IPS DF 6.9 (cell line): ENCODE measurements around the gene PCDH19.

Experiments used
- DNase-seq: peaks from one replicate; pipeline ENCODE4 v3.0.0-alpha.2; 2013; ENCODE audit warnings: low read depth, low spot score
- H3K27ac ChIP-seq: one replicate; pipeline ENCODE4 v1.5.1; 2013; ENCODE audit warnings: low read length, control low read depth
- H3K27me3 ChIP-seq: 2 replicates; pipeline ENCODE4 v1.6.1; 2013; ENCODE audit warnings: mild to moderate bottlenecking, low read length; ENCODE audit not compliant: control insufficient read depth, insufficient read depth
- H3K36me3 ChIP-seq: 2 replicates; pipeline ENCODE4 v1.6.1; 2013; ENCODE audit warnings: low read length; ENCODE audit not compliant: control insufficient read depth, insufficient read depth
- H3K4me1 ChIP-seq: 2 replicates; pipeline ENCODE4 v1.6.1; 2013; ENCODE audit warnings: low read length; ENCODE audit not compliant: control insufficient read depth, insufficient read depth
- H3K4me3 ChIP-seq: 2 replicates; pipeline ENCODE4 v1.5.1; 2013; ENCODE audit warnings: mild to moderate bottlenecking, low read length
- H3K9me3 ChIP-seq: 2 replicates; pipeline ENCODE4 v1.6.1; 2013; ENCODE audit warnings: low read length, inconsistent platforms; ENCODE audit not compliant: control insufficient read depth, insufficient read depth
- WGBS: extraction: QIAGEN DNeasy Blood & Tissue Kit; methylation state at CpG from one replicate; pipeline ENCODE4 v1.1.7; 2013; ENCODE audit warnings: mixed read lengths, missing lambda C conversion rate; ENCODE audit not compliant: insufficient read length, insufficient coverage; 5-methylcytosine and 5-hydroxymethylcytosine counted together

Gene PCDH19

DNA sequence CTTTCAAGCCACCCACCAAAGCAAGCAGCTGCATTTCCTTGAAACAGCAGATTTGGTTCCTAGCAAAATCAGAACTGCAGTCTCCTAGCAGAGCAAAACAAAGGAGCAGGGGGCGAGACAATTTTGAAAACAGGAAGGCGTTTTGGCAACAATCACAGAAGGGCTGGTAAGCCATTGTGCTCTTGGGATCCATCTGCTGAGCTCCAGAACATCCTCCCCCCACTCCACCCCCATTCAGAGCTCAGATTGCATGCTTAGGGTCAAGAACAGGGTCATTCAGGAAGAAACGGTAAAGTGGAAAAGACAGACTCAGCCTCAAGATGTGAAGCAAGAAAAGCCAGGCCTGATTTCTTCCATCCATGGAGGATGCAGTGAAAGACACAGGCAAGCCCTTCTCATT is 7.6 kb upstream of the PCDH19 start:
- Histone ChIP-seq H3K9me3 (no peaks in the 10 kb centered on the region), H3K27ac (no peak overlapping the region), H3K27me3 (peaks cover 3% of the 10 kb centered on the region; the same call in 1 of the 2 replicates), H3K36me3 (no peaks in the 10 kb centered on the region), H3K4me3 (no peak overlapping the region), H3K4me1 (no peaks in the 10 kb centered on the region)
- WGBS = no CpG with 5 or more reads among the region's 3 CpGs
- no peak for DNase-seq

DNA sequence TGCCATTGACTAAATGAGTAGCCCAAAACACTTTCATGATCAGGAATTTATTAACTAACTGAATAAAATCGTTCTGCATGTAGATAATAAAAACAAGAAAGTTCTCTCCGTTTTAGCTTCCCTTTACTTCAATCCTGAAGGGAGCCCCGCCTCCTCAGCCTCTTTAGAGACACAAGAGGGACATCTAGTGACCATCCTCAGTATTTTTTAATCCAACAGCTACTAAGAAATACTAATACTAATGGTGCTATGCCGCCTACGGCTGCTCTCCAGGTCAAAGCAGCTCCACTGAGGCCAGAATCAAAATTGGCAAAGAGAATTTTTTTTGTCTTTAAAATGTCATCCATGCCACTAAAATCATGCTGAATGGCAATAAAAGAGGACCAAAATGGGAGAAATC is 3.2 kb upstream of the PCDH19 start:
- Histone ChIP-seq H3K9me3 (no peaks in the 10 kb centered on the region), H3K4me3 (no peak overlapping the region), H3K36me3 (no peaks in the 10 kb centered on the region), H3K27ac (no peak overlapping the region), H3K27me3 (peaks cover 34% of the 10 kb centered on the region), H3K4me1 (no peaks in the 10 kb centered on the region; the same call in 1 of the 2 replicates)
- DNase-seq = no peak
- WGBS = no CpG with 5 or more reads among the region's 5 CpGs

DNA sequence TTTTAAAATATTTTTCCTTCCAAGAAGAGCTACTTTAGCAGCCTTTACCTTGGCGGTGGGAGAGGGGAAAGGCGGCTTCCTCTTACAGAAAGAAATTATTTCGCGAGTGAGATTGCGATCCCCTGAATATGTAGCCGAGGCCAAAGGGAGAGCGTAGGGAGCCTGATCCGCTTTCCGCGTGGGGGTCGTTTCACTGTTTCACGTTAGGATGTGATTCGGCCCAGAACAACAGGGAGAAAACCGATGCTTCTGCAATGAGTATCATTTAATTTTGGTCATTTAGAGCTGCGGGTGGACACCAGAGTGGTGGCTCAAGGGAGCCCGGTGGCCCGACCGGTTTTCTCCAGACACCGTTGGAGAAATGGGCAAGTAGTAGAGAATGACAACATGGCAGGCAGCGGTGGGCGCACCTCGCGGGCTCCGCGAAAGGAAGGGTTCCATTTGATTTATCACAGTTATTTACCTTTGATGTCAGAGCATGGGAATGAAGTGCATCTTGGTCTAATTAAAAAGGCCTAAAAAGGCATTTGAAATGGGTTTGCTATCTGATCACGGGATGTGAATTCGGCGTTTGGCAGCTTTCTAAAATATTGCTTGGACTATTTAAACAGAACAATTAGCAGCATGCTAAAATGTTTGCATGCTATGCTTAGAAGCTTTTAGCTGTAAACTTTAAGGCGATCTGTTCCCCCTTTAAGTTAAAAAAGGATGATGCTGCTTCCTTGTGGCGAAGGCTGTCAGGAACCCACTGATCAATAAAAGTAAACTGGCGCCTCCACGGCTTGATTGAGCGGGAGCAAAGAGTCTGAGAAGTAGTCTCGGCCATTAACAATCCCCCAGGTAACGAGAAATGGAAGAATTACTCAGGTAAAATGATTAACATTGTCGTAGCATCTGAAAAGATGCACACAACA is 2.0 kb upstream of the PCDH19 start:
- no peak overlapping the region for H3K27ac ChIP-seq
- H3K9me3 ChIP-seq = no peaks in the 10 kb centered on the region
- peaks cover 2% of the 10 kb centered on the region; the same call in 1 of the 2 replicates for H3K4me1 ChIP-seq
- no CpG with 5 or more reads among the region's 36 CpGs for WGBS
- DNase-seq = no peak
- no peaks in the 10 kb centered on the region for H3K36me3 ChIP-seq
- peaks cover 46% of the 10 kb centered on the region for H3K27me3 ChIP-seq
- no peak overlapping the region for H3K4me3 ChIP-seq

DNA sequence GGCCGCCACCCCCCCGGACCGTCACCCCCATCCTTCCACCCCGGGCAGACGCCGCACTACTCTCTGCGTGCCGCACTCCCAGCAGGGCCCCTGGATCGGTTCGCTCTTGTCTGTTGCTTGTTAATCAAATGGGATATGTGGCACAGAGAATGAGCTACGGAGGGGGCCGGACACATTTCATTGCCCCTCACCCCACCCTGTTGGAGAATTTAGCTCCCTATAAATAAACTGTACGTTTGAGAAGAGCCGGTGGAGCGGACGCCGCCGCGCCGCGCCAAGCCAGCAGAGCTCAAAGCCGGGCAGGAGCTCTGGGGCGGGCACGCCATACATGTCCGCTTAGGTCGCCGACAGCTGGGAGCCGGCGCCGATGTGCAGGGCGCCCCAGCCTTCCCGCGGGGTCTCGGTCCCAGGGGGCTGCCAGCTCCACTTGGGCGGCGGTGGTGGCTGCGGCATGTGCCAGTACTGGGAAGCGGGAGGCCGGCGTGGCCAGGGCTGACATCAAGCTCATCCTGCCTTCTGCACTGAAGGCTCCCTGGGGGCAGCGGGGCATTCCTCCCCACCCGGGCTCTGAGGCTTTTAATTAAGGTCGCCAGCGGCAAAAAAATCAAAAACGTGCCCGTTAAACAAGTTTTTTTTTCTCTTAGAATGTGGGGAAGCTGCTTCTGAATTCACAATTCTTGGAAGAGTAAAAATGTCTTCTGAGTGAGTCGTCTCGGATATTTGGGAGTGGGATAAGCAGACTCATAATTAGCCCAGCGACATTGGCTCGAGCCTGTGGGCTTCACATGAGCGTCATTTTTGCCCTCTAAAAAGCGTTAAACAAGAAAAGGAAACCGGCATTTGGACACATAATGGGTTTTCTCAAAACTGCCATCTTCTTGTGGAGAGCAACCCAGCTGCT is 1.1 kb upstream of the PCDH19 start:
- Histone ChIP-seq H3K27ac (no peak overlapping the region), H3K27me3 (peaks cover 55% of the 10 kb centered on the region), H3K9me3 (no peaks in the 10 kb centered on the region), H3K4me3 (peak overlapping the region; percentile 19; the same call in 1 of the 2 replicates), H3K36me3 (no peaks in the 10 kb centered on the region), H3K4me1 (peaks cover 2% of the 10 kb centered on the region; the same call in 1 of the 2 replicates)
- no CpG with 5 or more reads among the region's 53 CpGs for WGBS
- no peak for DNase-seq

DNA sequence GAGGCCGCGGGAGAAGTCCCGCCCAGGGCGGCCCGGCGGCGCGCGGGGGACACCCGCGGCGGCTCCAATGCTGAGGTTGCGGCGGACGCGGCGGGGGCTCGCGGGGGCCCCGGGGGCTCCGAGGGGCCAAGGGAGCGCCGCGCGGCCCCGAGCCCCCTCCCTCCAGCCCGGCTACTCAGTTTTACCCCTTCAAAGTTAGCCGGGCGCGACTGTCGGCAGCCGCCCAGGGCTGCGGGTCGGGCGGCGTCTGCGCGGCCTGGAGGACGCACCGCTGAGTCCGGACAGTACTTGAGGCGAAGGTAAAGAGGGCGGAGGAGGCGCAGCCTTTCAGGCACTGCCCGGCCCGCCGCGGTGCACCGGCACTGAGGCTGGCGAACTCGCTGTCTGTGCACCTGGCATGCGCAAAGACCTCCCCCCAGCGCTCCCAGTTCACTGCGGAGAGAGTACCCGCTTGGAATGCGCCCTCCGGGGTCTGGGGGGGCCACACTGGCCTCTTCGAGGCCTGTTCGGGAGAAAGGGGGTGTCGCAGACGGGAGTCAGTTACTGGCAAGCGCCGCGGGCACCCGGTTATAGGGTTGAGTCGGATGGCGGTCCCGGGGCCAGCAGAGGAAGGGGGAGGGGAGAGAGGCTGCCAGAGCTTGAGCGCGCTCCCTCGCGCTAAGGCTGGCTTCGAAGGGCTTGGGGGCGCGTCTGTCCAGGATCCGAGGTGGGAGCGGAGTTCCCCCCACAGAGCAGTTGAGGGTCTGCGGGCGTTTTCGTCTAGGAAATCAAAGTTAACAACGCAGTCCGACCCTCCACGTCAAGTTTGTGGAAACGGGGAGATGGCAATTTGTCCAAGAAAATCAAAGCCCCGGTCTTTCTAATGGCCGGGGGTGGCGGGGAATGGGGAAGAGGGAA is 1.1 kb downstream of the PCDH19 start:
- H3K36me3 ChIP-seq = no peaks in the 10 kb centered on the region
- no peaks in the 10 kb centered on the region; the same call in 1 of the 2 replicates for H3K9me3 ChIP-seq
- H3K4me3 ChIP-seq = peak overlapping the region; percentile 3; the same call in 1 of the 2 replicates
- H3K4me1 ChIP-seq = peaks cover 2% of the 10 kb centered on the region; the same call in 1 of the 2 replicates
- no peak overlapping the region for H3K27ac ChIP-seq
- DNase-seq = no peak
- WGBS = no CpG with 5 or more reads among the region's 87 CpGs
- H3K27me3 ChIP-seq = peaks cover 69% of the 10 kb centered on the region

- WGBS = no CpG with 5 or more reads among the region's 90 CpGs
- H3K27me3 ChIP-seq = peaks cover 75% of the 10 kb centered on the region
- no peaks in the 10 kb centered on the region for H3K36me3 ChIP-seq
- no peak overlapping the region; the same call in 1 of the 2 replicates for H3K4me3 ChIP-seq
- no peaks in the 10 kb centered on the region; the same call in 1 of the 2 replicates for H3K9me3 ChIP-seq
- peaks cover 2% of the 10 kb centered on the region; the same call in 1 of the 2 replicates for H3K4me1 ChIP-seq
- no peak for DNase-seq
- no peak overlapping the region for H3K27ac ChIP-seq
Observed at GRCh38 chrX:100407784-100408712, 2.0 kb downstream of the PCDH19 start.

GRCh38 chrX:100407147-100407783 is 2.8 kb downstream of the PCDH19 start:
- Histone ChIP-seq H3K27ac (no peak overlapping the region), H3K36me3 (no peaks in the 10 kb centered on the region), H3K4me3 (no peak overlapping the region), H3K27me3 (peaks cover 74% of the 10 kb centered on the region), H3K4me1 (peaks cover 2% of the 10 kb centered on the region; the same call in 1 of the 2 replicates), H3K9me3 (no peaks in the 10 kb centered on the region; the same call in 1 of the 2 replicates)
- WGBS = no CpG with 5 or more reads among the region's 47 CpGs
- DNase-seq = no peak

GRCh38 chrX:100405424-100405823 is 4.6 kb downstream of the PCDH19 start:
- no peaks in the 10 kb centered on the region for H3K36me3 ChIP-seq
- no peak overlapping the region for H3K4me3 ChIP-seq
- no peaks in the 10 kb centered on the region; the same call in 1 of the 2 replicates for H3K9me3 ChIP-seq
- DNase-seq = no peak
- peaks cover 62% of the 10 kb centered on the region for H3K27me3 ChIP-seq
- 0 out of 2 replicates have a peak, but pooled peaks cover 2% of the 10 kb centered on the region for H3K4me1 ChIP-seq
- H3K27ac ChIP-seq = no peak overlapping the region
